Suprapubic skin (tissue), 4 donors: ENCODE data around the gene KRT17. TPM values are rescaled to one million over a fixed set of nuclear protein-coding genes. Genes with fewer than 3 reads are reported as not detected.

Source experiments
- DNase-seq, 2 donors: peaks; one replicate each; pipeline ENCODE4 v3.0.0-alpha.2; 2019; ENCODE audit warnings: low spot score in 2 of 2
- H3K27ac ChIP-seq: fragments of 200-600 bp; sonication (generic); one replicate; pipeline ENCODE4 v1.5.1; 2019
- H3K27me3 ChIP-seq: fragments of 200-600 bp; sonication (generic); one replicate; pipeline ENCODE4 v1.5.1; 2019
- H3K36me3 ChIP-seq: fragments of 200-600 bp; sonication (generic); one replicate; pipeline ENCODE4 v1.5.1; 2019
- H3K4me1 ChIP-seq: fragments of 200-600 bp; sonication (generic); one replicate; pipeline ENCODE4 v1.5.1; 2019
- H3K4me3 ChIP-seq: fragments of 200-600 bp; sonication (generic); one replicate; pipeline ENCODE4 v1.5.1; 2019; ENCODE audit warnings: mild to moderate bottlenecking
- H3K9me3 ChIP-seq: fragments of 200-600 bp; sonication (generic); one replicate; pipeline ENCODE4 v1.5.1; 2019
- EP300 ChIP-seq: sonication (generic); formaldehyde crosslinking; IDR thresholded peaks from one replicate; pipeline ENCODE4 v1.6.1; 2017; ENCODE audit warnings: antibody characterized with exemption
- POLR2A ChIP-seq, 2 donors: fragments of 450-650 bp; IDR thresholded peaks; one replicate each; pipeline ENCODE4 v1.6.1; 2017; ENCODE audit warnings: antibody characterized with exemption in 2 of 2, mild to moderate bottlenecking in 2 of 2, moderate library complexity in 2 of 2
- POLR2AphosphoS5 ChIP-seq, 3 donors: sonication (generic); formaldehyde crosslinking; IDR thresholded peaks; one replicate each; pipeline ENCODE4 v1.6.1; 2017; ENCODE audit warnings: antibody characterized with exemption in 3 of 3
- WGBS: methylation state at CpG from one replicate; pipeline ENCODE4 v1.1.5; 2018; 5-methylcytosine and 5-hydroxymethylcytosine counted together
- total RNA-seq, 4 donors: library from RNA; depleted of rRNA; stranded (reverse); fragments of >200 nt; gene quantifications; one replicate each; pipeline ENCODE4 v1.1.0, GENCODE V29; 2016
- TF ChIP-seq, protein P1 (sequence below), 2 donors: fragments of 200-600 bp in 1 of 2; fragments of 450-650 bp in 1 of 2; sonication (generic) in 1 of 2; IDR thresholded peaks; one replicate each; pipeline ENCODE4 v1.5.1; 2016 to 2019; ENCODE audit warnings: antibody characterized with exemption in 2 of 2, mild to moderate bottlenecking in 1 of 2, moderate library complexity in 1 of 2

Gene KRT17
- total RNA-seq, 4 donors from 2014 or later, result 434 to 2,751 (median 1,314) TPM

DNA sequence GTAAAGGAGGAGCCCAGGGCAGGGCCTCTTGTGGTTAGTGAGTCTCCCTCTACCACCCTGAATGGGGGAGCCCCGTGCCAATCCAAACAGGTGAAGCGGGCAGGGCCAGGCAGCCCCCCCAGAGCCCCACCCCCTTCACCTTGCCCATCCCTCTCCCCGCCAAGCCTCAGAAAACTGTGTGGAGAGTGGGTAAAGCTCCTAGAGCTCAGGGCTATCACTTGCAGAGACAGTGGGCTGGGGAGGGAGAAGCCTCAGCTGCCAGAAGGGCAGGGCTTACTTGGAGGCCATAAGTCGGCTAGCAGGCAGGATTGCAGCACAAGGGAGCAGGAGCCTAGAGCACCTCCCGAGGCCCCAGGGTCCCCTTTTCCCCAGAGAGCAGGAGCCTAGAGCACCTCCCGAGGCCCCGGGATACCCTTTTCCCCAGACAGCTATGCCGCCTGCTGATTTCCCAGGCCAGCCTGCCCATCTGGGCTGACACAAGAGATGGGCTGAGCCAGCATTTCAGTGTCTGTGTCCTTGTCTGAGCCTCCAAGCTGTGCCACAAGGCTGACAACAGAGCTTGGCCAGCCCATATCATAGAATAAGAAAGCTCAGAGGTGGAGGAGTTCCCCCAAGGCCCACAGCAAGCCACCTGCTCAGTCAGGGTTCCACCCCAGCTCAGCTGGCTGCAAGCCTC, 30.9 kb downstream of the KRT17 start:
- no peaks in the 10 kb centered on the region for H3K9me3 ChIP-seq
- no peak overlapping the region for H3K27ac ChIP-seq
- DNase-seq, result no peak
- TF ChIP-seq EP300 (no peak), POLR2A (IDR thresholded peaks at IDR 0.05) (no peak)
- H3K36me3 ChIP-seq, result no peaks in the 10 kb centered on the region
- peaks cover 21% of the 10 kb centered on the region for H3K4me1 ChIP-seq
- WGBS, result 63% methylated on average over 3 of the region's 8 CpGs
- H3K4me3 ChIP-seq, result no peak overlapping the region
- H3K27me3 ChIP-seq, result peaks cover 12% of the 10 kb centered on the region

DNA sequence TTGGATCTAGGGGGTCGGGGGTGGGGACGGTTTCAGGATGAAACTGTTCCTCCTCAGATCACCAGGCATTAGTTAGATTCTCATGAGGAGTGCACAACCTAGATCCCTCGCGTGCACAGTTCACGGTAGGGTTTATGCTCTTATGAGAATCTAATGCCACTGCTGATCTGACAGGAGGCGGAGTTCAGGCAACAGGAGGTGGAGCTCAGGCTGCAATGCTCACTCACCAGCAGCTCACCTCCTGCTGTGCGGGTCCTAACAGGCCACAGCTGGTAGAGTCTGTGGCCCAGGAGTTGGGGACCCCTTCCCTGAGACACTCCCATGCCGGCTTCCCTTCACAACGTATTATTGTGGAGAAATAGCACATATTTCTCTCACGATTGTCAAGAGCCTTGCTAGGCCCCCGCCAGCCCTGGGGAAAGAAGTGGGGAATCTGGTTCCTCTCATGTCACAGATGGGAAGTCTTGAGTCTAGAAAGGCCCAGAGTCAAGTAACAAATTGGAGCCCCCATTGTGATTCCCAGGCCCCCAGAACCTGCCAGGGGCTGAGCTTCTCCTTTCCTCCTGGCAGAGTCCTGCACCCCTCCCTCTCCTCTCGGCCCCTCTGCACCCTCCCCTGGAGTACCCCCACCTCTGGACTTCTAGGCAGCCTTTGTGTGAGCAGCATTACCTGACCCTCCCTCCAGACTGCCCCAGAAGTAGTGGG, 31.6 kb downstream of the KRT17 start:
- no peaks in the 10 kb centered on the region for H3K36me3 ChIP-seq
- peaks cover 12% of the 10 kb centered on the region for H3K27me3 ChIP-seq
- TF ChIP-seq EP300 (no peak), POLR2A (IDR thresholded peaks at IDR 0.05) (no peak), POLR2AphosphoS5 (IDR thresholded peaks at IDR 0.05) (no peak)
- TF ChIP-seq, protein P1, sequence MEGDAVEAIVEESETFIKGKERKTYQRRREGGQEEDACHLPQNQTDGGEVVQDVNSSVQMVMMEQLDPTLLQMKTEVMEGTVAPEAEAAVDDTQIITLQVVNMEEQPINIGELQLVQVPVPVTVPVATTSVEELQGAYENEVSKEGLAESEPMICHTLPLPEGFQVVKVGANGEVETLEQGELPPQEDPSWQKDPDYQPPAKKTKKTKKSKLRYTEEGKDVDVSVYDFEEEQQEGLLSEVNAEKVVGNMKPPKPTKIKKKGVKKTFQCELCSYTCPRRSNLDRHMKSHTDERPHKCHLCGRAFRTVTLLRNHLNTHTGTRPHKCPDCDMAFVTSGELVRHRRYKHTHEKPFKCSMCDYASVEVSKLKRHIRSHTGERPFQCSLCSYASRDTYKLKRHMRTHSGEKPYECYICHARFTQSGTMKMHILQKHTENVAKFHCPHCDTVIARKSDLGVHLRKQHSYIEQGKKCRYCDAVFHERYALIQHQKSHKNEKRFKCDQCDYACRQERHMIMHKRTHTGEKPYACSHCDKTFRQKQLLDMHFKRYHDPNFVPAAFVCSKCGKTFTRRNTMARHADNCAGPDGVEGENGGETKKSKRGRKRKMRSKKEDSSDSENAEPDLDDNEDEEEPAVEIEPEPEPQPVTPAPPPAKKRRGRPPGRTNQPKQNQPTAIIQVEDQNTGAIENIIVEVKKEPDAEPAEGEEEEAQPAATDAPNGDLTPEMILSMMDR (IDR thresholded peaks at IDR 0.05), result no peak
- H3K27ac ChIP-seq, result no peak overlapping the region
- H3K4me3 ChIP-seq, result no peak overlapping the region
- WGBS, result 90% methylated on average over 8 of the region's 12 CpGs
- H3K9me3 ChIP-seq, result no peaks in the 10 kb centered on the region
- no peak for DNase-seq
- H3K4me1 ChIP-seq, result peaks cover 26% of the 10 kb centered on the region

DNA sequence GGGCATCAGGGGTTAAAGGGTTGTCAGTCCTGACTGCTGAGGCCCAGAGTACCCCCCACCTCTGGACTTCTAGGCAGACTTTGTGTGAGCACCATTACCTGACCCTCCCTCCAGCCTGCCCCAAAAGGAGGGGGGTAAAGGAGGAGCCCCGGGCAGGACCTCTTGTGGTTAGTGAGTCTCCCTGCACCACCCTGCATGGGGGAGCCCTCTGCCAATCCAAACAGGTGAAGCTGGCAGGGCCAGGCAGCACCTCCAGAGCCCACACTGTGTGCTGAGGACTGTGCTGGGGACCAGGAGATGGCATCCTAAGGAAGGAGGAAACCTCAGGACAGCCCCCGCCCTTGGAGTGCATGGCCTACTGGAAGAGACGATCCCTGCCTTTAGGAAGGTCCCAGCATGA, 35.1 kb downstream of the KRT17 start:
- Histone ChIP-seq H3K36me3 (no peaks in the 10 kb centered on the region), H3K4me3 (no peak overlapping the region), H3K9me3 (no peaks in the 10 kb centered on the region), H3K4me1 (peaks cover 37% of the 10 kb centered on the region), H3K27ac (no peak overlapping the region), H3K27me3 (peaks cover 5% of the 10 kb centered on the region)
- no peak for DNase-seq
- TF ChIP-seq EP300 (no peak), POLR2AphosphoS5 (IDR thresholded peaks at IDR 0.05) (no peak), POLR2A (IDR thresholded peaks at IDR 0.05) (no peak)
- TF ChIP-seq, protein P1 (IDR thresholded peaks at IDR 0.05), result no peak
- WGBS, result 60% methylated on average over 3 of the region's 3 CpGs

DNA sequence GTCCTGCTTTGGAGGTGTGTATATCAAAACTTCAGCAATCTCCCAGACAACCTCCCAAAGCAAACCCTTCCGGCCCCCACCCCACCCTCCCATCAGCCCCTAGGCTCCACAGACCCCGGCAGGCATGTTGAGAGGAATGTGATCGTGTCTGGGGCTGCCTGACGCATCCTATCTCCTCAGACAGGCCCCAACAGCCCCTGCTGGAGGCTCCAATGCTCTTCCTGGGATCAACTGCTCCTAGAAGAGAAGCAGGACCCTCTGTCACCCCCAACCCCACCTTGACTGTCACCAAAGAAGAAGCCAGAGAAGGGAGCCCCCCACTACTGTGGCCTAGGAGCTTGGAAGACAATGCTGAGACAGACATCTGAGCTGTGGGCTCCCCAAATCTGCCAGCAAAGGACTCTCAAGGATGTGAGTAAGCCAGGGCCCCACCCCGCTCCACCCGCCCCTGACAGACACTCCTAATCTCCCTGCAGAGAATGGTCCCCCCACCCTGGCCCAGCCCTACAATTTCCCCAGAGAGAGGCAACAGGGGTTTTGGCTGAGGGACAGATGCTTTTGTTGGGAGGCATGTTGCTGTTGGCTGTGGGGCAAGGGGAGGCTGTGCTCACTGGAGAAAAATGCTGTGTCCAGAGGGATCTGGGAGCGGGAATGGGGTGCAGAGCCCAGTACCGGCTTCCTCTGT, 36.1 kb downstream of the KRT17 start:
- TF ChIP-seq, protein P1 (IDR thresholded peaks at IDR 0.05), result no peak
- TF ChIP-seq POLR2A (IDR thresholded peaks at IDR 0.05) (no peak), EP300 (no peak), POLR2AphosphoS5 (IDR thresholded peaks at IDR 0.05) (no peak)
- H3K36me3 ChIP-seq, result no peaks in the 10 kb centered on the region
- DNase-seq, result no peak
- H3K27ac ChIP-seq, result peak overlapping the region; percentile 71
- H3K9me3 ChIP-seq, result no peaks in the 10 kb centered on the region
- peak overlapping the region; percentile 18 for H3K4me3 ChIP-seq
- peaks cover 34% of the 10 kb centered on the region for H3K4me1 ChIP-seq
- 44% methylated on average over 4 of the region's 8 CpGs for WGBS
- peaks cover 2% of the 10 kb centered on the region for H3K27me3 ChIP-seq

DNA sequence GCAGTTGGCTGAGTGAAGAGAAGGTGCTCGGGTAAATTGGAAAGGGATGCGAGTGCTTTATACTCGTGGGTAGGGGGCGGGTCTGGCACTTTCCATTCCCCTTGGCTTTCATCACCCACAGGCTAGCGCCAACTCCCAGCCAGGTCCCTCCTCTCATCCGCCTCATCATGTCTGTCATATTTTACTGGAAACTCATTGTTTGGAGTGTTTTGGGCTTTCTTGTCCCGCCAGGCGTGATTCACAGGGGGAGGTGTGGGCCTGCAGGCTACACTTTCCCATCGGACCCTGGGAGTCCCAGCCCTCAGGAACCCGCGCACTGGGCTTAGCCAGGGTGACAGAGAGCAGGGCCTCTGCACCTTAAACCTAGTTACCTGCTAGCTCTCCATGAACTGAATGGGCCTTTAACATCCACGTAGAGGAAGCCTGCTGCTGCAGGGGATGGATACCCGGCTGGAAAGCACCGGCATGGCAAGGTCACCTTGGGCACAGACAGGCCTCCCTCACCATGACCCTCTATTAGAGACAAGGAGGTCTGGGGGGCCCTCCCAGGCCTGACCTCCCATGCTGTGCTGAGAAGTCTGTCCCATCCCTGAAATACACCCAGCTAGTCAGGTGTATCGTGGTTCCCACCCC, 37.4 kb downstream of the KRT17 start, which contains the start of gene KRT14:
TSS of gene KRT14 (minus strand) at position 33 of the 633 bp plus-strand sequence. CDS start 61 bp downstream, outside the sequence.
- DNase-seq, result no peak
- peaks cover 26% of the 10 kb centered on the region for H3K4me1 ChIP-seq
- H3K36me3 ChIP-seq, result no peaks in the 10 kb centered on the region
- TF ChIP-seq, protein P1 (IDR thresholded peaks at IDR 0.05), result no peak
- TF ChIP-seq EP300, result no peak
- no peak for TF ChIP-seq POLR2AphosphoS5 (IDR thresholded peaks at IDR 0.05)
- TF ChIP-seq POLR2A (IDR thresholded peaks at IDR 0.05), result no peak
- peak within 1 kb of the TSS; percentile 49 for H3K4me3 ChIP-seq
- H3K27ac ChIP-seq, result peak within 1 kb of the TSS; percentile 84
- no peaks in the 10 kb centered on the region for H3K27me3 ChIP-seq
- H3K9me3 ChIP-seq, result no peaks in the 10 kb centered on the region
- WGBS, result 51% methylated on average over 12 of the region's 15 CpGs
